Measurements from ENCODE around the gene NCKAP5.

NCKAP5 gene

GRCh38 chr2:133331436-133331835 is 236.8 kb downstream of the NCKAP5 start:
- no peak for DNase-seq (ENCODE audit: low read depth)

GRCh38 chr2:133326652-133327397 is 241.4 kb downstream of the NCKAP5 start:
- no peak for DNase-seq (ENCODE audit: low read depth)

DNA sequence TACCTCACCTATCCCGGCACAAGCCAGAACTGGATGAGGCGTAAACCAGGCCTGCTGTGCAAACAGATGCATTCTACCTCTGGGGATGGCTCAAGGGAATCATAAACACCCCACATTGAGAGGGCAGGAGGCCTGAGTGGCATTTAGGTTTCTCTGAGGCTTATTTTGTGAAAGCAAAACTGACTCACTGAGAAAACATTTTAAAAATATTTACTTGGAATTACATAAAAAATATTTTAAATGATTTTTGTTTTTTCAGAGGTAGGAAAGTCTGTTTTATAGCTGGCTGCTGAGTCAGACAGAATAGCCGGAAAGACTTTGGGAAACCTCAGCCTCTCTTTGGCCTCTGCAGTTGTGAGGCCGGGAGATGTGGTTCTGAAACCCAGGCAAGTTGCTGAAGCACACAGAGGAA is 244.1 kb downstream of the NCKAP5 start:
- no peak for DNase-seq (ENCODE audit: low read depth)

DNA sequence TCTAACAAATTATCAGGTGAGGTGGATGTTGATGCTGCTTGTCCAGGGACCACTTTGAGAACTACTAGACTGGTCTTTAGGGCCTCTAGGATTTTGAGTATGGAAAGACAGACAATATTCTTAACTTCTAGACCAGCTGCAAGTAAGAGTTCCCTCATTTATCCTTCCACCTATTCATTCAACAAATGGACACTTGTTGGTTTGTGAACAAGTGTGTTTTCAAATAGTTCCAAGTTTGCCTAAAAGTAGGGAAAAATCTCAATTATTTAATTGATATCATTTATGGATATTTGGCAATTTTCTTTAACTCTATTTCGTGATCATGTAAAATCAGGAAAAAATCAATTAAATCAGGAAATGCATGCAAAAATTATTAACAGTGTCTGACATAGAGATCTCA is 245.4 kb downstream of the NCKAP5 start:
- no peak for DNase-seq (ENCODE audit: low read depth)

DNA sequence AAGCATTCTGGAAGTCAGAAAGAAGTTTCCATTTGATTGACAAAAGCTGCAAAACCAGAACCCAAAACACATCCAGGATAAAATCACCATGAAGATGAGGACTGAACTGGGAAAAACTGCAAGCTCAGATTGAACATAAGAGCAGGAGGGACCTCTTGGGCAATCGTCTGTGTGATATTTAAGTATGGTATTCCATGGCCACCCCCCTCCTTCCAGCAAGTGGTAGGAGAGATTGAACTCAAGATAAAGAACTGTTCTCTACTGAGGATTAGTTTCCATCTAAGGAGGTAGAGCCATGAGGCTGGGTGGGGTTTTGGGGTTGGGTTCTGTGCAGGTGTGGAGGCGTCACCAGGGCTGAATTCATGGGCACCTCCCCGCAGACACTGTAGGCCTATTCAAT is 251.1 kb downstream of the NCKAP5 start:
- no peak for DNase-seq (ENCODE audit: low read depth)

DNA sequence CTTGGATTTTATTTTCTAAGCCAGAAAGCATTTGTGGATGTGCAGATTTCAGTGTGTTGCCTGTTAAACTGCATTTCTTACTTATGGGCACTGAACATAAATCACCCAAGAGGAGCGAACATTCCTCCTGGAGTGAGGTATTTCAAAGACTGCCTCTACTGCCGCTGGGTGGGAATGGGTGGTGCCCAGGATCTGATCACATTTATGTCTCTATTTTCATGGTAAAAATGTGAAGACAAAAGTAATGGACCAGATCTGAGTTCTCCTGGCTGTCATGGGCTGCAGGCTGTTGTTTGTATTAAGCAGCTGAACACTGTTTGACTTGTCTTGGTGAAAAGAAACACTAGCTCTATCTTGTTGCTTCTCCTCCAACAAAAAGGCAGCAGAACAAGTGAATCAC is 251.7 kb downstream of the NCKAP5 start:
- no peak for DNase-seq (ENCODE audit: low read depth)

DNA sequence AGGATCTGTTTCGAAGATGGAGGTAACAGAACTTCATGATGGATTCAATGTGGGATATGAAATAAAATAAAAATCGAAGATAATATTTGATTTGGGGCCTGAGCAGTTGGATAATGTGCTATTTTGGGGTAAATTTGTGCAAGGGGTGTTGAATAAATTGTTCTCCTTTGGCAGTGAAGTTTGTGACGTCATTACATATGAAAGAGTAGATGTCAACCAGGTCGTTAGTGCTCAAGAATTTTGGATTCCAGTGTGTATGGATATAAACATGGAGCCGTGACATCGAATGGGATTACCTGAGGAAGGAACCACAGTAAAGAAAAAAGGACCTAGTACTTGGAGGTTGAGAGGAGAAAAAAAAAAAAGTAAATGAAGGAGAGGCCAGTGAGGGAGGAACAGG is 253.0 kb downstream of the NCKAP5 start:
- no peak for DNase-seq (ENCODE audit: low read depth)

DNA sequence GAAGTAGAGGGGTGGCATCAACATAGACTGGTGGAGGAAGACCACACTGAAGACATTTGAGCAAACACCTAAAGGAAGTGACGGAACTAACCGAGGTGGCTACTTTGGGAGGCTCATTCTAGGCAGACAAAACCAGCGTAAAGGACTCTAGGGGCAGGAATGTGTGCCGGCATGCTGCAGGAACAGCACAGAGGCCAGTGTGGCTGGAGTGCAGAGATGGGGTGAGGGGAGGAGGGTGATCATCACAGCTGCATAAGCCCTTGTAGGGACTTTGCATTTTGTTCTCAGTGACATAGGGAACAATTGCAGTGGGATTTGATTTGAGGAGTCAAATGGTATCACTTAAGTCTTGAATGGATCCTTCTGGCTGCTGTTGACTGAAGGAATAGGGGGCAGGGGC is 253.5 kb downstream of the NCKAP5 start:
- DNase-seq (ENCODE audit: low read depth), result no peak

- no peak for DNase-seq (ENCODE audit: low read depth)
These were observed 256.1 kb downstream of the NCKAP5 start for GRCh38 chr2:133312038-133312729.

- no peak for DNase-seq (ENCODE audit: low read depth)
These were observed 262.0 kb downstream of the NCKAP5 start for GRCh38 chr2:133306236-133306635.

GRCh38 chr2:133304344-133304743 is 263.9 kb downstream of the NCKAP5 start:
- DNase-seq (ENCODE audit: low read depth), result no peak

- no peak for DNase-seq (ENCODE audit: low read depth)
These were observed 265.1 kb downstream of the NCKAP5 start for GRCh38 chr2:133303150-133303549.

- DNase-seq (ENCODE audit: low read depth), result no peak
These were observed 271.9 kb downstream of the NCKAP5 start for GRCh38 chr2:133296401-133296800.

DNA sequence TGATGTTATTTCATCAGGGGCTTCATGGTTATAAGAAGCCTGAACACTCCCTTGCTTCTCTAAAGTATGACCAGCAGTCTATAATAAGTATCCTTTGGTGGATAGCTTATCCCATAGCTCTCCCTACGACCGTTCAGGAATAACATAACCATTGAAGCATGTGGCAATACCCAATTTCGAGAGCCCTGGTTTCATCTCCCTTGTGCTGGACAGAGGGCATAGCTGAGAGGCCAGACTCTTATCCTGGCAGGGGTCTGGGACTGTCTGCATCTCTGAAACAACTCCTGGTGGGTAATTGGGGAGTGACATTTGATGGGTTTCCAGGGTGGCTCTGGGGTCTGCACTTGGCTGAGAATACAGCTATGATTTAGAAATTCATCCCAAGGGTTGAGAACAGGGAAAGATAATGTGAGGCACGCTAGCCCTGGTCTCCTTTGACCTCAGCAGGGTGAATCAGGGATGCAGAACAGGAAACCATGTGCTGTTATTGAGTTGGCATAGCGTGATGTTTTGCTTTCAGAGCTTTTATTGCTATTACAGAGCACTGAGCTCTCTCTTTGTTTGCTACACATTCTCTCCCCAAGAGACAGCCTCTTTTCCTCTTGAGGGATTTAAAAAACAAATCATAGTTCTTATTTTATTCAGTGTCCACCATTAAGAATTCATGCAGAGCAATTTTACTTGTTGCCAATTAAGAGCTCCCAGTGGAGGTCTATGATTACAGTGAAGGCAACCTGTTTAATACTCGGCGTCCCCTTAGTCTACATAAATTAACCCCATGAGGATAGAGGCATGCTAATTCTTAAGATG is 274.5 kb downstream of the NCKAP5 start:
- DNase-seq (ENCODE audit: low read depth), result no peak

- no peak for DNase-seq (ENCODE audit: low read depth)
These were observed 276.0 kb downstream of the NCKAP5 start for GRCh38 chr2:133292259-133292658.

DNA sequence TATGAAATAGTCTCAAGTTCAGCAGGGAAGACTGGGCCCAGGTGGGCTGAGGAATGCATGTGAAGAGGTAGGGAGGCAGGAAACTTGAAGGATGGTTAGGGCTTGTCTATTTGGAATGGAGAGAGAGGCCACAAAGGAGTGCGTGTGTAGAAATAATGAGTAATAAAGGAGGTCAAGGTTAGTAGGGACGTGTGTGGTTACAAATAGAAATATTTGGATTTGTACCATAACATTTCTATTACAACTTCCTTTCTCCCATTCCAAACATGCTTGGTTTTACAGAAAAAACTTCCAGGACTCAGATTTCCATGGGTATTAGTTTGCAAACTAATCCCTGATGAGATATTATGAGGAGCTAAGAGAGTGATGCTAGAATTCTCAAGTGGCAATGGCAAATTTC is 280.6 kb downstream of the NCKAP5 start:
- DNase-seq (ENCODE audit: low read depth), result no peak

DNA sequence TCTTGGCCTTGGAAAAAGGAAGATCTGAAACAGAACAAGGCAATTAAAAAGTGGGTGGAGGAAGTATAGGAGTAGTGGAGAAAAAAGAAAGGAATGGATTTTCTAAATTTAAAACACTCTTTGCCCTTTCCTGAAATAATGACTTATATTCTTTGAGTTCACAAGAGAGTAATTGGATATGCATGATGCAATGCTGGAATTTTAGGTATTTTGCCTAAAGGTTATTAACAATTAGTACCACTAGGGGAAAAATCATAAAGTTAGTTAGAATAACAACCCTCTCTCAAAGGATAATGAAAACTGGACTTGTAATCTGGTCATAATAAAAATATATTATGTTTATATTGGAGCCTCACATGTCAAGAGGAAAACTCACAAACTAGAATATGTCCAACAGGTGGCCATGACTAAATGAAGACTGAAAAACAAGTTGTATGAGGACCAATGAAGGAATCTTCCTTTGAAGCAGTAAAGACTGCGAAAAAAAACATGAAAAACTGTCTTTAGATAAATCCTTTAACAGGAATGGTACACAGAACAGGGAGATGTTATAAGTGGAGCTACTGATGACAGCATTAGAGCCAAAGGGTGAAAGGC is 281.8 kb downstream of the NCKAP5 start:
- no peak for DNase-seq (ENCODE audit: low read depth)

- DNase-seq (ENCODE audit: low read depth), result no peak
These were observed 295.2 kb downstream of the NCKAP5 start for GRCh38 chr2:133273031-133273430.

- no peak for DNase-seq (ENCODE audit: low read depth)
These were observed 297.2 kb downstream of the NCKAP5 start for GRCh38 chr2:133271105-133271504.

- DNase-seq (ENCODE audit: low read depth), result no peak
These were observed 297.7 kb downstream of the NCKAP5 start for GRCh38 chr2:133270550-133270949.

DNA sequence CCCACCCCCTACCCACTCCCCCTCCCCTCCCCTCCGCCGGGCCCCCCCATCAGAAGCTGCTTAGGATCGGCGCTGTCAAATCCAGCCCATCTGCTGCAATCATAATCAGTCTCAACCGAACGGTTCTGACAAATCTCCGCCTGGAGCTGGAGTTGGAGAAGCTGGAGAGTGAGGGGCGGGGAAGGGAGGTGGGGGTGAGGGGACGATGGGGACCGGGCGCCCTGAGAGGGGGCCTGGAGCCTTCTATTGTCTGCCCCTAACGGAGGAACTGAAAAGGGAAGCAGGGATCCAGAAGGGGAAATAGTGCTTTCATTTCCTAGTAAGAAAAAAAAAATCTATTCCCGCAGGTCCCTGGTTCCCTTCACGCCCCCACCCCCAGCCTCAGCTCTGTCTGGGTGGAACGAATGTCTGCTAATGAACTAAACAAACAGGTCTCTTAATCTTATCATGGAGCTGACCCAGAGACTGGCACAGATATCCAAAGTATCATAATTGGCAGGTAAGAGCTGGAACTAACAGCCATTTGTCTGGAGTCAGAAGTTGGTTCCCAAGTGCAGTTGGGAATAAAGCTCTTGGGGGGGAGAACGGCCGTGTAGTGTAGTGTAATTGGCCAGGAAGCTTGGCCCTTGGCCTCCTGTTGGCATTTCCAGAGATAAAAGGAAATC is 301.2 kb downstream of the NCKAP5 start:
- DNase-seq (ENCODE audit: low read depth), result no peak
